ENCODE data around the gene IGFL3. TPM values are rescaled to one million over a fixed set of nuclear protein-coding genes. Genes with fewer than 3 reads are reported as not detected.

Gene IGFL3
- total RNA-seq, 1 donor from 2014 or later: not detected

DNA sequence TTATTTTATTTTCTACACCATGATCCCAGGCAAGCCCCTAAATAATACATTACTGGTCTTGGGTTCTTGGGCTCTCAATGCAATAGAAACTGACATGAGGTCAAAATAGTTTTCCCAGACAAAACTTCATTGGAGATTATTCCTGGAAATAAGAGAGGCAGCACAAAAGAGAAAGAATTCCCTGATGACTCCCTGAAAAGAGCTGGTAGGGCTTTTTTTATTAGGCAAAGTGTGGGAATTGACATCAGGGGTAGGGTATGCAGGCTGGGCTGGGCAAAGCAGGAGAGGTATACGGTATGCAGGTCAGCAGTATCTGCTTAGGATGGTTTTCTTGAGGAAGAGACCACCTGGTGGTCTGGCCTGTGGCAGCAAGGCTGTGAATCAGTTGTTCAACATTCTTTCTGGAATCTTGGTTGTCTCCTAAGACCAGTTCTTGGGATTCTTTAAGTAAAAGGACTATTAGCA is 9.3 kb upstream of the IGFL3 start:
- Histone ChIP-seq H3K27ac (replicated peaks) (peak overlapping the region; percentile 63), H3K4me1 (peaks cover 20% of the 10 kb centered on the region), H3K4me3 (no peak overlapping the region), H3K27me3 (ENCODE audit: low read depth) (no peaks in the 10 kb centered on the region), H3K9me3 (replicated peaks) (no peaks in the 10 kb centered on the region), H3K36me3 (no peaks in the 10 kb centered on the region)
- intact Hi-C loops (cut with micrococcal nuclease): no loop called here
- DNase-seq: no peak
- TF ChIP-seq, protein P1, sequence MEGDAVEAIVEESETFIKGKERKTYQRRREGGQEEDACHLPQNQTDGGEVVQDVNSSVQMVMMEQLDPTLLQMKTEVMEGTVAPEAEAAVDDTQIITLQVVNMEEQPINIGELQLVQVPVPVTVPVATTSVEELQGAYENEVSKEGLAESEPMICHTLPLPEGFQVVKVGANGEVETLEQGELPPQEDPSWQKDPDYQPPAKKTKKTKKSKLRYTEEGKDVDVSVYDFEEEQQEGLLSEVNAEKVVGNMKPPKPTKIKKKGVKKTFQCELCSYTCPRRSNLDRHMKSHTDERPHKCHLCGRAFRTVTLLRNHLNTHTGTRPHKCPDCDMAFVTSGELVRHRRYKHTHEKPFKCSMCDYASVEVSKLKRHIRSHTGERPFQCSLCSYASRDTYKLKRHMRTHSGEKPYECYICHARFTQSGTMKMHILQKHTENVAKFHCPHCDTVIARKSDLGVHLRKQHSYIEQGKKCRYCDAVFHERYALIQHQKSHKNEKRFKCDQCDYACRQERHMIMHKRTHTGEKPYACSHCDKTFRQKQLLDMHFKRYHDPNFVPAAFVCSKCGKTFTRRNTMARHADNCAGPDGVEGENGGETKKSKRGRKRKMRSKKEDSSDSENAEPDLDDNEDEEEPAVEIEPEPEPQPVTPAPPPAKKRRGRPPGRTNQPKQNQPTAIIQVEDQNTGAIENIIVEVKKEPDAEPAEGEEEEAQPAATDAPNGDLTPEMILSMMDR (IDR thresholded peaks at IDR 0.05; ENCODE audit: borderline replicate concordance): no peak

DNA sequence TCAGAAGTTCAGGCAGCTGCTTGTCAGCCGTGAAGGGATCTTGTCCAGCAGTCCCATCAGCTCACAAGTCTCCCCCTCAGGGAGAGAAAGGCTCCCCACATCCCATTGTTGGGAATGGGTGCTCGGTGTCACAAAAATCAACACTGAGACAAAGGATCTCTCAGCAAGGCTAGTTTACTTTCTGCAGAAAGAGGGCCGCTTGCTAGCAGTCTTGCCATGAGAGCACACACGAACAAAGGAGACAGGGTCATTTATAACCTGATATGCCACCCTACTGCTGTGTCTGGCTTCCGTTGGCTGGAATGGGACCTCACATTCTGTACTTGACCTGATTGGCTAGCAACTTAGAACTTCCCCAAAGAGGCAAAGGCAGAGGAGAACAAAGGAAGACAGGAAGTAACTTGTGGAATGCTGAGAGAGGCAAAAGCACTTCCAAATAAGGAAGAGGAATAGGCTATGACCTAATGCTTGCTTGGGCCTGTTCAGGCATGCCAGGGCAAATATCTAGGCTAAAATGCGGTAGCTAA is 8.7 kb upstream of the IGFL3 start:
- no peak overlapping the region for H3K4me3 ChIP-seq
- peaks cover 20% of the 10 kb centered on the region for H3K4me1 ChIP-seq
- TF ChIP-seq, protein P1 (IDR thresholded peaks at IDR 0.05; ENCODE audit: borderline replicate concordance): no peak
- H3K36me3 ChIP-seq: no peaks in the 10 kb centered on the region
- H3K27ac ChIP-seq (replicated peaks): peak overlapping the region; percentile 63
- DNase-seq: no peak
- intact Hi-C loops (cut with micrococcal nuclease): no loop called here
- H3K27me3 ChIP-seq (ENCODE audit: low read depth): no peaks in the 10 kb centered on the region
- H3K9me3 ChIP-seq (replicated peaks): no peaks in the 10 kb centered on the region

DNA sequence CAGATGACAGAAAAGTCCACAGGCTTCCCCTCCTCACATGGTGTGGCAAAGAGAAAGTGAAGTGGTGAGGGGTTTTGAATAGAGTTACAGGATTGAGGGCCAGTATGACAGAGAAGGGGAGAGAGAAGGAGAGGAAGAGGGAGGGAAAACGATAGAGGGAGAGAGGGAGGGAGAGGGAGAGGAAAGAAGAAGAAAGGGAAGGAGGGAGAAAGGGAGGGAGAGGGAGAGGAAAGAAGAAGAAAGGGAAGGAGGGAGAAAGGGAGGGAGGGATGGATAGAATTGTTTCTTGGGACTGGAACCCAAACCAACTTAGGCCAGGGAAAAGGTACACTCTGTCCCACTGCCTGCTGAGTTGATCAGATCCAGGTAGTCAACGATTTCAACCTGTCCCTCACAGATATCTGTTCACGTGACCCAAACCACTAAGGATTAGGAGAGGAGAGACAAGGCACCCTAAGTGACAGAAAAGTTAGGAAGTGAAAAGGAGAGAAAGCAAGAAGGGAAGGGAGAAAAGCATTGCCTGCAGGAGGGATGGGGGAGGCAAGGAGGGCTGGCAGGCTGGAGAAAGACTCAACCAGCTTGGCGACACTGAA is 8.1 kb upstream of the IGFL3 start:
- Histone ChIP-seq H3K4me3 (no peak overlapping the region), H3K9me3 (replicated peaks) (no peaks in the 10 kb centered on the region), H3K27ac (replicated peaks) (peak overlapping the region; percentile 63), H3K27me3 (ENCODE audit: low read depth) (no peaks in the 10 kb centered on the region), H3K4me1 (peaks cover 20% of the 10 kb centered on the region), H3K36me3 (no peaks in the 10 kb centered on the region)
- intact Hi-C loops (cut with micrococcal nuclease): no loop called here
- DNase-seq: no peak
- TF ChIP-seq, protein P1 (IDR thresholded peaks at IDR 0.05; ENCODE audit: borderline replicate concordance): no peak

DNA sequence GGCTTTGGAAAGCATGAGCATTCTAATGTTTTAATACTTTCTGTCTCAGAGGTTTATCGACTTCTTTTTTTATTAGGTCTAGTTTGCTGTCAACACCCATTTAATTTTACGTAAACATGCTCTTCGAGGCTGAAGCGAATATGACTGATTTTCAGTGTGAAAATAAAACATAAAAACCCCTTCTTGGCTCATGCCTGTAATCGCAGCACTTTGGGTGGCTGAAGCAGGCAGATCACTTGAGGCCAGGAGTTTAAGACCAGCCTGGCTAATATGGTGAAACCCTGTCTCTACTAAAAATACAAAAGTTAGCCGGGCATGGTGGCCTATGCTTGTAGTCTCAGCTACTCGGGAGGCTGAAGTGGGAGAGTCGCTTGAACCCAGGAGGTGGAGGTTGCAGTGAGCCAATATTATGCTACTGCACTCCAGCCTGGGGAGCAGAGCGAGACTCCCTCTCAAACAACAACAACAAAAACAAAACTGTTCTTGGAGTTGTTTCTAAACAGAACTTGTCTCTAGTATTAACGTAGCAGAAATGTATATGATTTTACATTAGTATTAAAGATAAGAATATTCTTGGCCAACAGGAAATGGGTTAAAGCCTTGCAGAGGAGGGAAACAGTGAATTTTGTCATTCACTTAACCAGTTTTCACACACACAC is 7.1 kb upstream of the IGFL3 start:
- Histone ChIP-seq H3K4me3 (no peak overlapping the region), H3K9me3 (replicated peaks) (no peaks in the 10 kb centered on the region), H3K4me1 (peaks cover 20% of the 10 kb centered on the region), H3K27me3 (ENCODE audit: low read depth) (peaks cover 6% of the 10 kb centered on the region), H3K27ac (replicated peaks) (no peak overlapping the region), H3K36me3 (no peaks in the 10 kb centered on the region)
- TF ChIP-seq, protein P1 (IDR thresholded peaks at IDR 0.05; ENCODE audit: borderline replicate concordance): no peak
- intact Hi-C loops (cut with micrococcal nuclease): no loop called here
- DNase-seq: no peak

DNA sequence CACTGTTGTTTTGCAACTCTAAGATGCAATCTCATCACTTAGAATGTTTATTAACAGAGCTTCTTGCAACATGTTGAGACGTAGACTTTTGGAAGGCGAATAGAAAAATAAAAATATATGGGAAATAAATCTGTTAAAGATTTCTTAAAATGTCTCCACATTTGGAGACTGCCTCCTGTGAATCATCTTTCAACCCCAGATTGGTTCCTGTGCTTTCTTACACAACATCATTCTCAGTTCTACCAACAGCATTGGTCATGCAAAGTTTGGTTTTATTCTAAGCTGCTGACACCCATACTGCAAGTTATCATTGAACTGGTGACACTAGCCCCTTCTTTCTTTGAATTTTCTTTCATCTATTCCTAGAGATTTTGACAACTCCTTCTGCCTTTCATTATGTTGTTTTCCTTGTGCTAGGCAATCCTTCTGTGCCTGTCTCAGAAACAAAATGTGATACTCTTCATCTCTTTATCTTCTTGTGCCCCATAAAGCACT is 1.6 kb upstream of the IGFL3 start:
- intact Hi-C loops (cut with micrococcal nuclease): no loop called here
- peaks cover 28% of the 10 kb centered on the region for H3K27me3 ChIP-seq (ENCODE audit: low read depth)

More for the DNA sequence above, 1.6 kb upstream of the IGFL3 start:
- no peak for DNase-seq
- TF ChIP-seq, protein P1 (IDR thresholded peaks at IDR 0.05; ENCODE audit: borderline replicate concordance): no peak
- Histone ChIP-seq H3K9me3 (replicated peaks) (no peaks in the 10 kb centered on the region), H3K4me3 (no peak overlapping the region), H3K36me3 (no peaks in the 10 kb centered on the region), H3K27ac (replicated peaks) (no peak overlapping the region), H3K4me1 (no peaks in the 10 kb centered on the region)

All from left ventricle myocardium inferior (tissue), 1 donor.